Activated CD4-positive, alpha-beta T cell treated with anti-CD3 and anti-CD28 coated beads, Interleukin-2, Interleukin-6, amounts not matched to agents 100 ng/mL and 50 ng/mL, durations not matched to agents 16 hours and 8 hours (primary cell): ENCODE data around the gene GDAP2.

Source experiments
- DNase-seq: peaks from one replicate; pipeline ENCODE4 v3.0.0-alpha.2; 2020

The GDAP2 gene

GRCh38 chr1:117836069-117836468 is 93.4 kb downstream of the GDAP2 start:
- no peak for DNase-seq

- no peak for DNase-seq
These were observed 95.0 kb downstream of the GDAP2 start for GRCh38 chr1:117834416-117834815.

- no peak for DNase-seq
These were observed 97.0 kb downstream of the GDAP2 start for GRCh38 chr1:117832453-117832852.

- no peak for DNase-seq
These were observed 99.2 kb downstream of the GDAP2 start for GRCh38 chr1:117830222-117830621.

GRCh38 chr1:117828201-117828600 is 101.2 kb downstream of the GDAP2 start:
- no peak for DNase-seq

- no peak for DNase-seq
These were observed 102.8 kb downstream of the GDAP2 start for GRCh38 chr1:117826540-117827078.

GRCh38 chr1:117826119-117826518 is 103.3 kb downstream of the GDAP2 start:
- no peak for DNase-seq

GRCh38 chr1:117825414-117825813 is 104.0 kb downstream of the GDAP2 start:
- DNase-seq = no peak

GRCh38 chr1:117824616-117825015 is 104.8 kb downstream of the GDAP2 start:
- no peak for DNase-seq

GRCh38 chr1:117821774-117822482 is 107.5 kb downstream of the GDAP2 start:
- no peak for DNase-seq

- no peak for DNase-seq
These were observed 108.1 kb downstream of the GDAP2 start for GRCh38 chr1:117821382-117821755.

GRCh38 chr1:117820694-117821381 is 108.6 kb downstream of the GDAP2 start:
- no peak for DNase-seq

GRCh38 chr1:117820096-117820495 is 109.3 kb downstream of the GDAP2 start:
- no peak for DNase-seq

- no peak for DNase-seq
These were observed 110.1 kb downstream of the GDAP2 start for GRCh38 chr1:117819301-117819700.

GRCh38 chr1:117818456-117818855 is 111.0 kb downstream of the GDAP2 start:
- DNase-seq = no peak

GRCh38 chr1:117817629-117818028 is 111.8 kb downstream of the GDAP2 start:
- DNase-seq = no peak

GRCh38 chr1:117815926-117816325 is 113.5 kb downstream of the GDAP2 start:
- DNase-seq = no peak

- DNase-seq = no peak
These were observed 114.3 kb downstream of the GDAP2 start for GRCh38 chr1:117814856-117815797.
